Calu3 (cell line): Measurements from ENCODE around the gene ACOT9. TPM values are rescaled to one million over a fixed set of nuclear protein-coding genes. Genes with fewer than 3 reads are reported as not detected.
A peak's percentile ranks its signal among the peaks of the same experiment; 100 is the strongest.

ENCODE experiments used
- BruUV-seq: library from RNA; stranded (reverse); fragments of 400-500 nt; replicated peaks from 2 replicates; lab custom pipeline; 2021; lab: Mats Ljungman, UMichigan
- CTCF ChIA-PET: fragments of 300-600 bp; sonication (Branson Sonifier 250); formaldehyde crosslinking; loops from one replicate; lab custom pipeline; 2022; ENCODE audit warnings: antibody characterized with exemption; lab: Charles Lee
- DNase-seq: peaks from one replicate; pipeline ENCODE4 v3.0.0; 2022
- H3K27ac Mint-ChIP-seq: one replicate; pipeline ENCODE4 v1.8.0; 2022; ENCODE audit warnings: mixed read lengths; ENCODE audit not compliant: unreplicated experiment
- H3K27me3 Mint-ChIP-seq: one replicate; pipeline ENCODE4 v1.8.0; 2022; ENCODE audit warnings: mixed read lengths; ENCODE audit not compliant: unreplicated experiment
- H3K36me3 Mint-ChIP-seq: one replicate; pipeline ENCODE4 v1.8.0; 2022; ENCODE audit warnings: mild to moderate bottlenecking, moderate library complexity, mixed read lengths; ENCODE audit not compliant: insufficient read depth, unreplicated experiment
- H3K4me1 Mint-ChIP-seq: one replicate; pipeline ENCODE4 v1.8.0; 2022; ENCODE audit warnings: mild to moderate bottlenecking, low read depth, mixed read lengths; ENCODE audit not compliant: unreplicated experiment
- H3K4me3 Mint-ChIP-seq: one replicate; pipeline ENCODE4 v1.8.0; 2022; ENCODE audit warnings: mild to moderate bottlenecking, low read depth, moderate library complexity, mixed read lengths; ENCODE audit not compliant: unreplicated experiment
- H3K9me3 Mint-ChIP-seq: one replicate; pipeline ENCODE4 v1.8.0; 2022; ENCODE audit warnings: low read depth, mixed read lengths; ENCODE audit not compliant: unreplicated experiment
- intact Hi-C: fragments of 100-400 bp; cut with micrococcal nuclease; formaldehyde crosslinking; loops from one replicate; pipeline ENCODE4 v1.10.0; 2022; ENCODE audit not compliant: unreplicated experiment
- total RNA-seq: library from RNA; stranded (reverse); gene quantifications from 2 replicates; pipeline ENCODE4 v1.2.3, GENCODE V29; 2022
- TF ChIP-seq, protein P1 (sequence below): fragments of 200-600 bp; IDR thresholded peaks from one replicate; pipeline ENCODE4 v1.8.0; 2022; ENCODE audit warnings: antibody characterized with exemption; ENCODE audit not compliant: unreplicated experiment

ACOT9 gene
- total RNA-seq, 1 experiment from 2014 or later, result 49.6 TPM

DNA sequence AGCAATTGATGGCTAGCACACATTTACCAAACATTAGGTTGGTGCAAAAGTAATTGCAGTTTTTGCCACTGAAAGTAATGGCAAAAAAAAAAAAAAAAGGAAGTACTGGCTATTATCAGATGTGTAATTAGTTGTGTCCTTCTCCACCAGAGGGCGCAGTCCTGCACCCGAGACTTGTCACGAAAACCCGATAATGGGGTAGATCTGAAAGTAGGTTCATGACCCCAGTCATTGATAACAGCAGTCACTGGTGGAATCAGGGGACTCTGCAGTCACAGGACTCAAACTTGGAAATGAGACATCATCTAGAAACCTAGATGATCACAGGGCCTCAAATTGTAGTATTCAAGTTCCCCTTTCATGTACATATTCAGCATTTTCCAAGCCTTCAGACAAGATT, 13.1 kb upstream of the ACOT9 start:
- Mint-ChIP-seq H3K27ac (no peak overlapping the region), H3K27me3 (no peaks in the 10 kb centered on the region)
- CTCF ChIA-PET, result no interaction called here

DNA sequence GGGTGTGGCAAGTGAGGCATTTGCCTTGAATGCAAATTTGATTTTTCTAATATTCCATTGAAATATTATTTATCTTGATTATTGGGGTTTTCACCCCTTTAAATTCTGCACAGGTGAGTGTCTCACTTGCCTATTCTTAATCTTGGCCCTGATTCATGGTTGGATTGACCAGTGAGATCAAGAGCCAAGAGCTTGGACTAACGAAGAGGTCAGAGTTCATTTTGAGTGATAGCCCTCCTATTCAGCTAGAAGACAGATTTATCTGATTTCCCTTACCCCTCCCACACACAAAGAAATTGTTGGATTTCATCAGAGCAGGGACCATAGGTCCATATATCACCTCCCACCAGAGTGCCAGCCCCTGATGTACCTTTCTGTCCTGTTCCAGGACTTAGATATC, 11.6 kb upstream of the ACOT9 start:
- Mint-ChIP-seq H3K36me3 (no peaks in the 10 kb centered on the region), H3K9me3 (no peaks in the 10 kb centered on the region), H3K27ac (no peak overlapping the region), H3K27me3 (no peaks in the 10 kb centered on the region), H3K4me1 (no peaks in the 10 kb centered on the region), H3K4me3 (no peak overlapping the region)
- no peak for DNase-seq
- BruUV-seq, result no TSS peak
- intact Hi-C loops, result no loop called here
- CTCF ChIA-PET, result no interaction called here
- TF ChIP-seq, protein P1, sequence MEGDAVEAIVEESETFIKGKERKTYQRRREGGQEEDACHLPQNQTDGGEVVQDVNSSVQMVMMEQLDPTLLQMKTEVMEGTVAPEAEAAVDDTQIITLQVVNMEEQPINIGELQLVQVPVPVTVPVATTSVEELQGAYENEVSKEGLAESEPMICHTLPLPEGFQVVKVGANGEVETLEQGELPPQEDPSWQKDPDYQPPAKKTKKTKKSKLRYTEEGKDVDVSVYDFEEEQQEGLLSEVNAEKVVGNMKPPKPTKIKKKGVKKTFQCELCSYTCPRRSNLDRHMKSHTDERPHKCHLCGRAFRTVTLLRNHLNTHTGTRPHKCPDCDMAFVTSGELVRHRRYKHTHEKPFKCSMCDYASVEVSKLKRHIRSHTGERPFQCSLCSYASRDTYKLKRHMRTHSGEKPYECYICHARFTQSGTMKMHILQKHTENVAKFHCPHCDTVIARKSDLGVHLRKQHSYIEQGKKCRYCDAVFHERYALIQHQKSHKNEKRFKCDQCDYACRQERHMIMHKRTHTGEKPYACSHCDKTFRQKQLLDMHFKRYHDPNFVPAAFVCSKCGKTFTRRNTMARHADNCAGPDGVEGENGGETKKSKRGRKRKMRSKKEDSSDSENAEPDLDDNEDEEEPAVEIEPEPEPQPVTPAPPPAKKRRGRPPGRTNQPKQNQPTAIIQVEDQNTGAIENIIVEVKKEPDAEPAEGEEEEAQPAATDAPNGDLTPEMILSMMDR, result no peak

More for the DNA sequence above, 13.1 kb upstream of the ACOT9 start:
- TF ChIP-seq, protein P1, result peak; percentile 41
- BruUV-seq, result no TSS peak
- intact Hi-C loops, result loop anchor here (1.0 kb wide), 1 partner anchor 146 kb away; no protein-coding TSS in a partner anchor
- Mint-ChIP-seq H3K36me3 (no peaks in the 10 kb centered on the region), H3K4me3 (no peak overlapping the region), H3K4me1 (no peaks in the 10 kb centered on the region), H3K9me3 (no peaks in the 10 kb centered on the region)
- peak; percentile 66 for DNase-seq

DNA sequence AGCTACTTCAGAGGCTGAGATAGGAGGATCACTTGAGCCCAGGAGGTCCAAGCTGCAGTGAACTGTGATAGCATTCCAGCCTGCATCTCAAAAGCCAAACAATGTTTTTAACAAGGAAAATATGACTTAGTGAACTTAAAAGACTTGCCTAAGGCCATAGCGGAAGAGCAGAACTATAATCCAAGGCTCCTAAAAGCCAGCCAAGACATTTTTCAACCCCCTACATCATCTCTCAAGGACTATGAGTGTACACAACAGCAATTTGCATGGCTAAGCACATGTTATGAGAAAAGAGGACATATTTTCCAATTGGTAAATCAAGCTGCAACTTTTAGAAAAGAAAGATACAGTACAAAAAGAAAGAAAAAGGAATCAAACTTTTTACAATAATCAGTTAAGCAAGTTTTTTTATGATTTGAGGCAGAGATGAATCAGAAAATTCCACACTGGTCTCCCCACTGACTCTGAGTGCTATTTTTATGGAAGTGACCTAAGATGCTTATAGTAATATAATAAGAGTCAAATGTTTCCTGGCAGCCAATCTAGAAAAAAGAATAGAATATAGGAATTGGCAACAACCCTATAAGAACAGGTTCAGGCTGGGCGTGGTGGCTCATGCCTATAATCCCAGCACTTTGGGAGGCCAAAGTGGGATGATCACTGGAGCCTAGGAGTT, 9.8 kb upstream of the ACOT9 start:
- H3K27ac Mint-ChIP-seq, result no peak overlapping the region
- BruUV-seq, result no TSS peak
- CTCF ChIA-PET, result no interaction called here
- no peak overlapping the region for H3K4me3 Mint-ChIP-seq
- TF ChIP-seq, protein P1, result no peak
- intact Hi-C loops, result no loop called here
- H3K27me3 Mint-ChIP-seq, result no peaks in the 10 kb centered on the region
- DNase-seq, result no peak
- no peaks in the 10 kb centered on the region for H3K36me3 Mint-ChIP-seq
- no peaks in the 10 kb centered on the region for H3K4me1 Mint-ChIP-seq
- H3K9me3 Mint-ChIP-seq, result no peaks in the 10 kb centered on the region

DNA sequence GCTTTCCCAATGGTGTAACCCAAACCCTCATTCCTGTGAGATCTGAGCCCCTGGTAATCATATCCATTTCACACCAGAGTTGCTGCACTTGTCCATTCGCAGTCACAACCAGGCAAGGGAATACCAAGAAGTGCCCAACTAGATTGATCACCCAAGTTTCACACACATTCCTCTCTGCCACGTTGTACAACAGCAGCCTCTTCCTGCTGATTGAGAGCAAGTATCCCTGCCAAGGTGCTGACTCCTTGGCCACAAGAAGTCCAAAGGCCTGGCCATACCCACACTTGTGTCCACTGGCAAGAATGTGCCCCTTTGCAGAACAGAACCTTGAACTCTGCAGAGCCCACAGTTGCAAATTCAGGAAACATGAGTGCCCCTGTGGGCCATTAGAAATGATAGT, 6.5 kb upstream of the ACOT9 start:
- H3K27me3 Mint-ChIP-seq, result no peaks in the 10 kb centered on the region
- TF ChIP-seq, protein P1, result no peak
- no peak for DNase-seq
- H3K36me3 Mint-ChIP-seq, result no peaks in the 10 kb centered on the region
- H3K4me3 Mint-ChIP-seq, result no peak overlapping the region
- H3K4me1 Mint-ChIP-seq, result no peaks in the 10 kb centered on the region
- no peak overlapping the region for H3K27ac Mint-ChIP-seq
- no TSS peak for BruUV-seq
- CTCF ChIA-PET, result no interaction called here
- intact Hi-C loops, result no loop called here
- no peaks in the 10 kb centered on the region for H3K9me3 Mint-ChIP-seq
